ENCODE results near the gene MRI1. TPM values are rescaled to one million over a fixed set of nuclear protein-coding genes. Genes with fewer than 3 reads are reported as not detected.
"Not testable (repeated sequence)": the region's sequence is repeated elsewhere in the genome, so short reads cannot be mapped to it uniquely, and the experiment has no call there.

Gene MRI1
- total RNA-seq, 1 experiment from 2014 or later, result 33.8 TPM

DNA sequence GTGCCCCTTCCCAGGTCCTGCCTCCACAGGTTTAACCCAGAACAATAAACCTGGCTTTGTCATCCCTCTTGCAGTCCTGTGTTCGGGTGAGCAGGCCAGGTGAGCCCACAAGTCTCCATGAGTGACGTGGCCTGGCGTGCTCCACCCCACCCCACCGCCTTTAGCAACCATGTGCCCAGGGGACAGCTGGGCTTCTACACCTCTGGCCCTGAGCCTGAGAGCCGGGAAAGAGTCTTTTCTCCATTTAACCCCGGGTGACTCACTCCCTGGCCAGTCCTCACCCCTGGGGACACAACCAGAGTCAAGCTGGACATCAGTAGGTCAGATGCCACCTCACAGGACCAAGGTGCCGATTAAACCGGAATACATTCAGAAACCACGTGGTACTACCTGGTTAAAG lies 14.1 kb downstream of the MRI1 start:
- Histone ChIP-seq H3K4me2 (no peak overlapping the region), H3K9me2 (ENCODE audit: insufficient read depth) (no peaks in the 10 kb centered on the region), H2AFZ (no peak overlapping the region), H3K4me3 (no peak overlapping the region), H3K27ac (no peak overlapping the region), H3K27me3 (ENCODE audit: insufficient read depth, low read depth) (no peaks in the 10 kb centered on the region), H3F3A (ENCODE audit: insufficient read depth, low read depth) (peaks cover 38% of the 10 kb centered on the region), H3K36me3 (ENCODE audit: low read depth) (0 out of 2 replicates have a peak, but pooled peaks cover 9% of the 10 kb centered on the region), H3K9me3 (ENCODE audit: insufficient read depth, low read depth) (no peaks in the 10 kb centered on the region), H4K20me1 (ENCODE audit: insufficient read depth) (peaks cover 7% of the 10 kb centered on the region), H3K4me1 (replicated peaks; ENCODE audit: insufficient read depth) (peaks cover 13% of the 10 kb centered on the region), H3K79me2 (ENCODE audit: low read depth) (peaks cover 29% of the 10 kb centered on the region)
- no peak for DNase-seq
- POLR2A ChIA-PET (ENCODE audit: unreplicated experiment), result interaction anchor here (0.6 kb wide), 1 partner anchor 357 kb away, joined by 9 read pairs; no protein-coding TSS in a partner anchor
- no TSS peak for BruUV-seq (replicated peaks)
- intact Hi-C loops (cut with micrococcal nuclease; ENCODE audit: unreplicated experiment), result no loop called here
- CTCF ChIA-PET, result interaction anchor here (0.6 kb wide), 1 partner anchor 22 kb away, joined by 10 read pairs; no protein-coding TSS in a partner anchor
- no peak for TF ChIP-seq EZH2 (IDR thresholded peaks at IDR 0.05; ENCODE audit: low read depth)
- TF ChIP-seq, protein P1, sequence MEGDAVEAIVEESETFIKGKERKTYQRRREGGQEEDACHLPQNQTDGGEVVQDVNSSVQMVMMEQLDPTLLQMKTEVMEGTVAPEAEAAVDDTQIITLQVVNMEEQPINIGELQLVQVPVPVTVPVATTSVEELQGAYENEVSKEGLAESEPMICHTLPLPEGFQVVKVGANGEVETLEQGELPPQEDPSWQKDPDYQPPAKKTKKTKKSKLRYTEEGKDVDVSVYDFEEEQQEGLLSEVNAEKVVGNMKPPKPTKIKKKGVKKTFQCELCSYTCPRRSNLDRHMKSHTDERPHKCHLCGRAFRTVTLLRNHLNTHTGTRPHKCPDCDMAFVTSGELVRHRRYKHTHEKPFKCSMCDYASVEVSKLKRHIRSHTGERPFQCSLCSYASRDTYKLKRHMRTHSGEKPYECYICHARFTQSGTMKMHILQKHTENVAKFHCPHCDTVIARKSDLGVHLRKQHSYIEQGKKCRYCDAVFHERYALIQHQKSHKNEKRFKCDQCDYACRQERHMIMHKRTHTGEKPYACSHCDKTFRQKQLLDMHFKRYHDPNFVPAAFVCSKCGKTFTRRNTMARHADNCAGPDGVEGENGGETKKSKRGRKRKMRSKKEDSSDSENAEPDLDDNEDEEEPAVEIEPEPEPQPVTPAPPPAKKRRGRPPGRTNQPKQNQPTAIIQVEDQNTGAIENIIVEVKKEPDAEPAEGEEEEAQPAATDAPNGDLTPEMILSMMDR (conservative IDR thresholded peaks at IDR 0.05), result no peak

DNA sequence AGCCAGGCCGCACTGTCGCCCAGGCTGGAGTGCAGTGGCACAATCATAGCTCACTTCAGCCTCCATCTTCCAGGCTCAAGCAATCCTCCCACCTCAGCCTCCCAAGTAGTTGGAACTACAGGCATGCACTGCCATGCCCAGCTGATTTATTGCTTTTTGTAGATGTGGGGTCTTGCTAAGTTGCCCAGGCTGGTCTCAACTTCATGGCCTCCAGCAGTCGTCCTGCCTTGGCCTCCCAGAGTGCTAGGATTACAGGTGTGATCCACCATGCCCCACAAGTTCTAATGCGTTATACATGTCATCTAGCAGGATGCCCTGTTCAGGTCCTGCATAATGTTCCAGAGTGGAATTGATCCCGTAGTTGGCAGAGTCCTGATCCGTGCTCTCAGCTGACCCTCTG lies 14.5 kb downstream of the MRI1 start:
- CTCF ChIA-PET, result no interaction called here
- POLR2A ChIA-PET (ENCODE audit: unreplicated experiment), result no interaction called here

DNA sequence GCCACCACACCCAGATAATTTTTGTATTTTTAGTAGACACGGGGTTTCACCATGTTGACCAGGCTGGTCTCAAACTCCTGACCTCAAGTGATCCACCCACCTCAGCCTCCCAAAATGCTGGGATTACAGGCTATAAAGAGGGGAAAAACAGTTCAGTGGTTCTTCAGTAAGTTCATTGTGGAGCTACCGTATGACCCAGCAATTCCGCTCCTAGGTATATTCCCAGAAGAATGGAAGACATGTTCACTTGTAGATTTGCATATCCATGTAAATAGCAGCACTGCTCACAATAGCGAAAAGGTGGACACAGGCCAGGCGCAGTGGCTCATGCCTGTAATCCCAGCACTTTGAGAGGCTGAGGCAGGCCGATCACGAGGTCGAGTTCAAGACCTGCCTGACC lies 15.5 kb downstream of the MRI1 start:
- H3K4me2 ChIP-seq; intact Hi-C loops (cut with micrococcal nuclease; ENCODE audit: unreplicated experiment); H3K9me2 ChIP-seq (ENCODE audit: insufficient read depth); H3K27ac ChIP-seq; H3K4me3 ChIP-seq; H3K9me3 ChIP-seq (ENCODE audit: insufficient read depth, low read depth); H2AFZ ChIP-seq; H3K27me3 ChIP-seq (ENCODE audit: insufficient read depth, low read depth); H4K20me1 ChIP-seq (ENCODE audit: insufficient read depth); DNase-seq; POLR2A ChIA-PET (ENCODE audit: unreplicated experiment); BruUV-seq (replicated peaks); H3K36me3 ChIP-seq (ENCODE audit: low read depth): not testable (repeated sequence)
- H3F3A ChIP-seq (ENCODE audit: insufficient read depth, low read depth), result peaks cover 50% of the 10 kb centered on the region
- peaks cover 13% of the 10 kb centered on the region for H3K4me1 ChIP-seq (replicated peaks; ENCODE audit: insufficient read depth)
- CTCF ChIA-PET, result interaction anchor here (0.6 kb wide), 1 partner anchor 38 kb away, joined by 4 read pairs; no protein-coding TSS in a partner anchor
- H3K79me2 ChIP-seq (ENCODE audit: low read depth), result peaks cover 23% of the 10 kb centered on the region

More for the DNA sequence above, 14.5 kb downstream of the MRI1 start:
- no peak overlapping the region for H2AFZ ChIP-seq
- peaks cover 13% of the 10 kb centered on the region for H3K4me1 ChIP-seq (replicated peaks; ENCODE audit: insufficient read depth)
- no peaks in the 10 kb centered on the region for H3K9me2 ChIP-seq (ENCODE audit: insufficient read depth)
- no peak for TF ChIP-seq EZH2 (IDR thresholded peaks at IDR 0.05; ENCODE audit: low read depth)
- TF ChIP-seq, protein P1 (conservative IDR thresholded peaks at IDR 0.05), result no peak
- intact Hi-C loops (cut with micrococcal nuclease; ENCODE audit: unreplicated experiment), result no loop called here
- H3F3A ChIP-seq (ENCODE audit: insufficient read depth, low read depth), result peaks cover 43% of the 10 kb centered on the region
- DNase-seq, result no peak
- BruUV-seq (replicated peaks), result no TSS peak
- H3K27me3 ChIP-seq (ENCODE audit: insufficient read depth, low read depth), result no peaks in the 10 kb centered on the region
- H3K27ac ChIP-seq, result no peak overlapping the region
- H3K4me3 ChIP-seq, result no peak overlapping the region
- no peaks in the 10 kb centered on the region for H3K9me3 ChIP-seq (ENCODE audit: insufficient read depth, low read depth)
- H3K79me2 ChIP-seq (ENCODE audit: low read depth), result peaks cover 29% of the 10 kb centered on the region
- peaks cover 7% of the 10 kb centered on the region for H4K20me1 ChIP-seq (ENCODE audit: insufficient read depth)
- 0 out of 2 replicates have a peak, but pooled peaks cover 9% of the 10 kb centered on the region for H3K36me3 ChIP-seq (ENCODE audit: low read depth)
- no peak overlapping the region for H3K4me2 ChIP-seq

DNA sequence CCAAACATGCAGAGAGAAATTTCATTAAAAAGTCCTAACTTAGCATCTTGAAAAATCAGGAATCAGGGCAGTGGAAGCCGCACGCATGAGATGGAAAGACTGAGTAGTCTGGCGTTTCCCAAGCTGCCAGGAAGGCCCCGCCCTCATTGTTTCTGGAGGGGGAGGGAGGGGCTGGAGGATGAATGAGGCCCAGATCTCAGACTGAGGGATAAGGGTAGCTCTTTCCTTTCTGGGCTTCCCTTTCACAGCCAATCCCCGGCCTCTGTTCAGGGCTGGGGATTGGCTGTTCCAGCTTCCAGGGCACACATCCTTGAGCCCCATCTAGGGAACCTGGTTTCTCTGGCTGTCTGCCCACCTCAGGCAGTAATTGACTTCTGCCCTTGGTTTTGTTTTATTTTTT lies 17.2 kb downstream of the MRI1 start:
- H3K4me3 ChIP-seq, result no peak overlapping the region
- H3K9me3 ChIP-seq (ENCODE audit: insufficient read depth, low read depth), result no peaks in the 10 kb centered on the region
- H3K4me1 ChIP-seq (replicated peaks; ENCODE audit: insufficient read depth), result peaks cover 16% of the 10 kb centered on the region
- DNase-seq, result peak in 1 of 2 experiments; percentile 65
- peaks cover 1% of the 10 kb centered on the region for H4K20me1 ChIP-seq (ENCODE audit: insufficient read depth)
- POLR2A ChIA-PET (ENCODE audit: unreplicated experiment), result interaction anchor here (0.5 to 0.7 kb wide), 3 partner anchors 11 to 598 kb away, joined by 3 to 17 read pairs (median 3); no protein-coding TSS in a partner anchor
- 0 out of 2 replicates have a peak, but pooled peaks cover 9% of the 10 kb centered on the region for H3K36me3 ChIP-seq (ENCODE audit: low read depth)
- peaks cover 6% of the 10 kb centered on the region for H3K79me2 ChIP-seq (ENCODE audit: low read depth)
- H3K9me2 ChIP-seq (ENCODE audit: insufficient read depth), result no peaks in the 10 kb centered on the region
- H3K4me2 ChIP-seq, result no peak overlapping the region
- no peak overlapping the region for H3K27ac ChIP-seq
- no TSS peak for BruUV-seq (replicated peaks)
- H2AFZ ChIP-seq, result no peak overlapping the region
- CTCF ChIA-PET, result interaction anchor here (1.0 kb wide), 1 partner anchor 19 kb away, joined by 8 read pairs; no protein-coding TSS in a partner anchor
- peaks cover 58% of the 10 kb centered on the region for H3F3A ChIP-seq (ENCODE audit: insufficient read depth, low read depth)
- TF ChIP-seq, protein P1 (conservative IDR thresholded peaks at IDR 0.05), result no peak
- TF ChIP-seq EZH2 (IDR thresholded peaks at IDR 0.05; ENCODE audit: low read depth), result no peak
- no peaks in the 10 kb centered on the region for H3K27me3 ChIP-seq (ENCODE audit: insufficient read depth, low read depth)
- intact Hi-C loops (cut with micrococcal nuclease; ENCODE audit: unreplicated experiment), result no loop called here
